OCI-LY1 (cell line): ENCODE measurements around the gene IGFBPL1.

ENCODE experiments used
- EZH2 ChIP-seq: fragments of 200-600 bp; sonication (generic), shearing (Covaris generic); IDR thresholded peaks from 2 replicates; pipeline ENCODE4 v1.8.0; 2017; ENCODE audit warnings: borderline replicate concordance, mixed run types, mild to moderate bottlenecking, antibody characterized with exemption, low read length, moderate library complexity, mixed read lengths
- TF ChIP-seq, protein P1 (sequence below): fragments of 200-600 bp; sonication (generic), shearing (Covaris generic); IDR thresholded peaks from 2 replicates; pipeline ENCODE4 v1.5.1; 2017; ENCODE audit warnings: mild to moderate bottlenecking, antibody characterized with exemption, low read length, moderate library complexity, mixed read lengths

DNA sequence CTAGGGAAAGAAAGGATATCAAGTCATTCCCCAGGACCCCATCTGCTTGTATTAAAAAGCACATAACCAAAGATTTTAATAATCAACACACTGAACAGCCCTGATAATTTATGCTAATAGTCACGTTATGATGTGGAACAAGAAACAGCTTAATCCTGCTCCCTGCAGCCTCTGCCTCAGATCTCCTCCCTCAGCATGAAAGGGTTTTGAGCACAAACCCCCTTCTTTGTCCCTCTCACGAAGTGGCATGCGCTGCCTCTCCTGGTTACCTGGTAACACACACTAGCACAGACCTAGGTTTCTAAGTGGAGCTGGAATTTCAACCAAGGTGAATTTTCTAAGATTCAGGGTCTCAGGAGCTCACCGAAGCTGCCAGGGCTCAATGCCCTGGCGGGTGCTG is 5.1 kb downstream of the IGFBPL1 start:
- TF ChIP-seq, protein P1, sequence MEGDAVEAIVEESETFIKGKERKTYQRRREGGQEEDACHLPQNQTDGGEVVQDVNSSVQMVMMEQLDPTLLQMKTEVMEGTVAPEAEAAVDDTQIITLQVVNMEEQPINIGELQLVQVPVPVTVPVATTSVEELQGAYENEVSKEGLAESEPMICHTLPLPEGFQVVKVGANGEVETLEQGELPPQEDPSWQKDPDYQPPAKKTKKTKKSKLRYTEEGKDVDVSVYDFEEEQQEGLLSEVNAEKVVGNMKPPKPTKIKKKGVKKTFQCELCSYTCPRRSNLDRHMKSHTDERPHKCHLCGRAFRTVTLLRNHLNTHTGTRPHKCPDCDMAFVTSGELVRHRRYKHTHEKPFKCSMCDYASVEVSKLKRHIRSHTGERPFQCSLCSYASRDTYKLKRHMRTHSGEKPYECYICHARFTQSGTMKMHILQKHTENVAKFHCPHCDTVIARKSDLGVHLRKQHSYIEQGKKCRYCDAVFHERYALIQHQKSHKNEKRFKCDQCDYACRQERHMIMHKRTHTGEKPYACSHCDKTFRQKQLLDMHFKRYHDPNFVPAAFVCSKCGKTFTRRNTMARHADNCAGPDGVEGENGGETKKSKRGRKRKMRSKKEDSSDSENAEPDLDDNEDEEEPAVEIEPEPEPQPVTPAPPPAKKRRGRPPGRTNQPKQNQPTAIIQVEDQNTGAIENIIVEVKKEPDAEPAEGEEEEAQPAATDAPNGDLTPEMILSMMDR = no peak
- TF ChIP-seq EZH2 = no peak
